ENCODE data around the gene TMEM186. TPM values are rescaled to one million over a fixed set of nuclear protein-coding genes. Genes with fewer than 3 reads are reported as not detected.

TMEM186 gene
- total RNA-seq, 2 experiments from 2014 or later = 11.9 to 12.6 TPM

GRCh38 chr16:8826278-8826879 lies 28.9 kb upstream of the TMEM186 start:
- Mint-ChIP-seq H3K4me1 (peaks cover 2% of the 10 kb centered on the region), H3K27me3 (no peaks in the 10 kb centered on the region), H3K4me3 (no peak overlapping the region), H3K27ac (no peak overlapping the region), H3K9me3 (no peaks in the 10 kb centered on the region), H3K36me3 (peaks cover 29% of the 10 kb centered on the region)
- DNase-seq = no peak
- no peak for ATAC-seq (ENCODE audit: low read depth)
- POLR2A ChIA-PET = no interaction called here

- H3K4me1 Mint-ChIP-seq = peaks cover 4% of the 10 kb centered on the region
- H3K27ac Mint-ChIP-seq = no peak overlapping the region
- peaks cover 20% of the 10 kb centered on the region for H3K36me3 Mint-ChIP-seq
- H3K4me3 Mint-ChIP-seq = no peak overlapping the region
- no peak for DNase-seq
- no peak for ATAC-seq (ENCODE audit: low read depth)
- POLR2A ChIA-PET = no interaction called here
- no peaks in the 10 kb centered on the region for H3K27me3 Mint-ChIP-seq
- H3K9me3 Mint-ChIP-seq = no peaks in the 10 kb centered on the region
Observed at GRCh38 chr16:8822403-8822802, 25.0 kb upstream of the TMEM186 start.

DNA sequence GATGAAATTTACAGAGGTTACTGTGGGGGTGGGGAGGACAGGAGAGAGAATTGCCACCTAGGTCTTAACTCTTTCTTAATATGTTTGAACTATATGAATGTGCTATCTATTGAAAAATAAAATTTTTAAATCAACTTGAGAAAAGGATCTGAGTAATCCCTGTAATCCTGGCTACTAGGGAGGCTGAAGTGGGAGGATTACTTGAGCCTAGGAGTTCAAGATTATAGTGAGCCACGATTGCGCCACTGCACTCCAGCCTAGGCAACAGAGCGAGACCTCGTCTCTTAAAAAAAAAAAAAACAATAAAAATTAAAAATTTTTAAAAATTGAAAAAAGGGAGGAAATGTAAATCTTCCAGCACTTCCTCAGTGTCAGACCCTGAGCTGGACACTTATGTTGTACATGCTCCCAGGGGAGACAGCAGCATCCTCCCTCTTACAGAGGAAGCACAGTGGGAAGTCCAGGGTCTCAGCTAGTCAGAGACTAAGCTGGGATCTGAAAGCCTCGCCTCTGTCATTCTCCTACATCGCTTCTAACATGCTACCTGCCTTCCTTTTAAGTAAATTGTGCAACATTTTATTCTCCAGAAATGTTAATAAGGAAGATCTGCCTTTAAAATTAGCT lies 22.1 kb upstream of the TMEM186 start:
- H3K27me3 Mint-ChIP-seq = no peaks in the 10 kb centered on the region
- H3K27ac Mint-ChIP-seq = peak overlapping the region; percentile 19
- H3K9me3 Mint-ChIP-seq = no peaks in the 10 kb centered on the region
- no peak overlapping the region for H3K4me3 Mint-ChIP-seq
- POLR2A ChIA-PET = interaction anchor here (0.7 to 1.2 kb wide), 2 partner anchors 32 to 52 kb away, joined by 3 to 4 read pairs; no protein-coding TSS in a partner anchor
- peaks cover 19% of the 10 kb centered on the region for H3K4me1 Mint-ChIP-seq
- peaks cover 36% of the 10 kb centered on the region for H3K36me3 Mint-ChIP-seq
- DNase-seq (no peak), ATAC-seq (ENCODE audit: low read depth) (no peak)

DNA sequence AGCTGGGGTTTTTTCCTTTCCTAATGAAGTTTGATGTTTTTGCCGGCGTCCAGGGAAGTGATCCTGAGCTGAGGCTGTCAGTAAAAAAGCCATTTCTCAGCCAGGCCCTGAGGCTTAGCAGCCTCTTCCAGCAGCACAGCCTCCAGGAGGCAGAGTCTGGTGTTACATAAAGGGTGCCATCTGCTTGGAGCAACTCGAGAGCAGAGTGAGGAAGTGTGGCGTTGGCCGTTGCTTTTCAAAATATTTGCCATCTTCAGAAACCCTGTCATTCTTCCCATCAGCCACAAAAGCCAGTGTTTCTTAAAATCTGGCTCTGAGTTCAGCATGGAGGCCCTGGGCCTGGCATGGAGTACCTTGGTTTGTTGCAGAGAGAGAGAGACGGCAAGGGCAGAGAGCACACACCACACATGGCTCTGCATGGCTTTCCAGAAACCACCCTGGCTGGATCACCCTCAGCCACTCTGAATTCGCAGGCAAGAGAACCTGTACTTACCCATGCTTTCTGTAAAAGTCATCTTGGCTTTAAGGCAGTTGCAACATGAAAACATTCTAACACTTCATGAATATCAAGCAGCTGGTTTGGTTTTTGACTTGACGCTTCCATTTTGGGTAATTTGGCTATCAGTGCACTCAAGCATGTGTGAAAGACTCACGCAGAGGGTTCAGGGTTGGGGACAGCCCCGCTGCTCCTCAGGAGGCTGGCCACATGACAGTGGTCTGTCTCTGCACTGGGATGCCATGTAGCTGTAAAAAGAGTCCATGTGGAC lies 21.2 kb upstream of the TMEM186 start:
- Mint-ChIP-seq H3K4me1 (peaks cover 19% of the 10 kb centered on the region), H3K4me3 (no peak overlapping the region), H3K36me3 (peaks cover 38% of the 10 kb centered on the region), H3K27ac (no peak overlapping the region), H3K9me3 (no peaks in the 10 kb centered on the region), H3K27me3 (no peaks in the 10 kb centered on the region)
- POLR2A ChIA-PET = interaction anchor here (1.2 kb wide), 1 partner anchor 53 kb away, joined by 3 read pairs; no protein-coding TSS in a partner anchor
- no peak for DNase-seq
- ATAC-seq (ENCODE audit: low read depth) = no peak

DNA sequence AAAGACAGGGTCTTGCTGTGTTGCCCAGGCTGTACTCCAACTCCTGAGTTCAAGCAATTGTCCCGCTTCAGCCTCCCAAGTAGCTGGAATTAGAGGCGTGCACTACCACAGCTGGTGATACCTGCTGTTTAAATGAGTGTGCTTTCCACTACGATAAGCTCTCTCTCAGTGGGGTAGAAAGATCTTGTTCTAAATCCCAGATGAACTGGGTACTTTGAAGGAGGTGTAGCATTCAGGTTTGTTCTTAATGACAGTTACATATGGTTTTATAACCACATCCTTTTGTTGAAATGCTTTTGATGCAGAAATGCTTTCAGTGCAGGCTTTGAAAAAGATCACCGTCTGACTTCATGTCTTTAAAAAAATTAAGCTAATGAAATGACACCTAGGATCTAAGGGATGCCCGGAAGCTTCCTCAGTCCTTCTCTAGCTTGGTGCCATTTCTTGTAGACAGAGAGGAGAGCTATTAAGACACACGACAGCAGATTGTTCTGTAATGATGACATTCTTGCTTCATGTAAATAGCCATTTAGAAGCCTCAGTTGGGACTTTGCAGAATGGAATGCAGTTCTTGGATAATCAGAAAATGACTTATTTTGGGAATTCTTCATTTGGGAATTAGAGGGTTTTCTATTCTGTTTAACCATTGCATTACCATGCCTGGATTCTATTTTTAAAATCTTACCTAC lies 19.7 kb upstream of the TMEM186 start:
- no peaks in the 10 kb centered on the region for H3K27me3 Mint-ChIP-seq
- peaks cover 38% of the 10 kb centered on the region for H3K36me3 Mint-ChIP-seq
- ATAC-seq (ENCODE audit: low read depth) = peak; percentile 89
- DNase-seq = no peak
- peak overlapping the region; percentile 90 for H3K27ac Mint-ChIP-seq
- no peaks in the 10 kb centered on the region for H3K9me3 Mint-ChIP-seq
- POLR2A ChIA-PET = interaction anchor here (0.7 to 2.0 kb wide), 9 partner anchors 11 to 276 kb away, joined by 3 to 26 read pairs (median 4); partner anchors contain the start of genes CARHSP1, PMM2 and TMEM186
- H3K4me1 Mint-ChIP-seq = peaks cover 18% of the 10 kb centered on the region
- H3K4me3 Mint-ChIP-seq = peak overlapping the region; percentile 67

DNA sequence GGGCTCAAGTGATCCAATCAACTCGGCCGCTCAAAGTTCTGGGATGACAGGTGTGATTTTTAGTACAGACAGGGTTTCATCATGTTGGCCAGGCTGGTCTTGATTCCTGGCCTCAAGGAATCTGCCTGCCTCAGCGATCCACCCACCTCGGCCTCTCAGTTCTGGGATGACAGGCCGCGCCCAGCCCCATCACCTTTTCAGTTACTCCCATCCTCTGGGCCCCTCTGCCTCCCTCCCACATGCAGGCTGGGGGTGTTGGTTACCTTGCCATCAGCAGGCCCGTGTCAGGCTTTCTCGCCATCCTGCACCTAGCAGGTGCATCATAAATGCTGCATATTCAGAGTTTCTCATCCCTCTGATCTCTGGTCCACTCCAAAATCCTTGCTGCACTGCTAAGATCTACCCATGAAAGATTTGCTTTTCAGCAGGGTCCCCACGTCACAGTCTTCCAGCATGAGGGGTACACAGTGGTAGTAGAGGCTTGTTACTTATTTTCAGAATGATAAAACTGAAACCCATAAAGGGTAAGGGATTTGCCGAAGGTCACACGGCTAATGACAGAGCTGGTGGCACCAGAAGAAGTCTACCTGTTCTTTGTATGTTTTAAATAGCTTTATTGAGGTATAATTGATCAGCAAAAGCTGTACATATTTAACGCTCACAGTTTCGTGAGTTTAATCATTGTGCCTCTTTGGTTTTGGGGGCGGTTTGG lies 16.8 kb upstream of the TMEM186 start:
- peaks cover 17% of the 10 kb centered on the region for H3K4me1 Mint-ChIP-seq
- H3K4me3 Mint-ChIP-seq = no peak overlapping the region
- no peaks in the 10 kb centered on the region for H3K9me3 Mint-ChIP-seq
- H3K27ac Mint-ChIP-seq = no peak overlapping the region
- ATAC-seq (ENCODE audit: low read depth) (no peak), DNase-seq (no peak)
- H3K36me3 Mint-ChIP-seq = peaks cover 34% of the 10 kb centered on the region
- POLR2A ChIA-PET = interaction anchor here (1.0 kb wide), 1 partner anchor 55 kb away, joined by 3 read pairs; the partner anchor contains the start of gene CARHSP1
- H3K27me3 Mint-ChIP-seq = no peaks in the 10 kb centered on the region

- Mint-ChIP-seq H3K4me1 (peaks cover 16% of the 10 kb centered on the region), H3K27ac (no peak overlapping the region), H3K36me3 (peaks cover 38% of the 10 kb centered on the region), H3K9me3 (no peaks in the 10 kb centered on the region), H3K4me3 (no peak overlapping the region), H3K27me3 (no peaks in the 10 kb centered on the region)
- POLR2A ChIA-PET = no interaction called here
- ATAC-seq (ENCODE audit: low read depth) (no peak), DNase-seq (no peak)
Observed at GRCh38 chr16:8812162-8812843, 14.9 kb upstream of the TMEM186 start.

- H3K36me3 Mint-ChIP-seq = peaks cover 27% of the 10 kb centered on the region
Observed at GRCh38 chr16:8808613-8809353, 11.3 kb upstream of the TMEM186 start.

DNA sequence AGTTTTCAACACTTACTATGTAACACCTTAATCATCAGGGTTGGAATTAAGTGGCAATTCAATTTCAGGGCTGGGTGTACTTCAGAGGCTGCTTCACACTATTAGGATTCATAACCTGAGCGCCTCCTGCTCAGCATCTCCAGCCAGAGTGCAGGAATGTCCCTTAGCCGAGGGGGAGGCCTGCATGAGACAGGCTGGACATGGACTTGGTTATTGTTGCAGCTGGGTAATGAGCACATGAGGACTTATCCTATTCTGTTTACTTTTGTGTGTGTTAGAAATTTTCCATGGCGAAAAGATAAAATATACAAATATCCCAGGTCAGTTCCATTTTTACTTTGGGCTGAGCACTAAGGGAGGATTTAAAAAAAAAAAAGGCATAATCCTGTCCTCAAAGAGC lies 10.6 kb upstream of the TMEM186 start:
- Mint-ChIP-seq H3K36me3 (peaks cover 27% of the 10 kb centered on the region), H3K4me3 (no peak overlapping the region), H3K4me1 (peaks cover 2% of the 10 kb centered on the region), H3K27me3 (no peaks in the 10 kb centered on the region), H3K27ac (no peak overlapping the region), H3K9me3 (no peaks in the 10 kb centered on the region)
- POLR2A ChIA-PET = no interaction called here
- no peak for ATAC-seq (ENCODE audit: low read depth)
- no peak for DNase-seq

More at GRCh38 chr16:8808613-8809353, 11.3 kb upstream of the TMEM186 start:
- H3K27me3 Mint-ChIP-seq = no peaks in the 10 kb centered on the region
- no peak overlapping the region for H3K27ac Mint-ChIP-seq
- POLR2A ChIA-PET = no interaction called here
- H3K4me3 Mint-ChIP-seq = no peak overlapping the region
- no peak for ATAC-seq (ENCODE audit: low read depth)
- no peaks in the 10 kb centered on the region for H3K9me3 Mint-ChIP-seq
- H3K4me1 Mint-ChIP-seq = peaks cover 2% of the 10 kb centered on the region
- no peak for DNase-seq

DNA sequence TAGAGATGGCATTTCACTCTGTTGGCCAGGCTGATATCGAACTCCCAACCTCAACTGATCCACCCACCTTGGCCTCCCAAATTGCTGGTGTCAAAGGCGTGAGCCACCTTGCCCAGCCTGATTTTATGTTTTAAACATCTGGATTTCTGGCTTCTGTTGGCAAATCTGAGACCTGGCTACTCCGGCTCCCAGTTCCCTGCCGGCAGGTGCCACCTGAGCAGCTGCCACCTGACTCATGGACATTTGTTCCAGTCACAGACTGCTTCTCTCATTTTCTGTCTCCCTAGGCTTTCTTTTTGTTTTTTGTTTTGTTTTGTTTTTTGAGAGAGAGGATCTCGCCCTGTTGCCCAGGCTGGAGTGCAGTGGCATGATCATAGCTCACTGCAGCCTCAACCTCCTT lies 9.8 kb upstream of the TMEM186 start:
- H3K27ac Mint-ChIP-seq = no peak overlapping the region
- POLR2A ChIA-PET = no interaction called here
- H3K9me3 Mint-ChIP-seq = no peaks in the 10 kb centered on the region

GRCh38 chr16:8806272-8806983 lies 9.0 kb upstream of the TMEM186 start:
- Mint-ChIP-seq H3K4me3 (no peak overlapping the region), H3K36me3 (peaks cover 31% of the 10 kb centered on the region), H3K9me3 (no peaks in the 10 kb centered on the region), H3K4me1 (peaks cover 2% of the 10 kb centered on the region), H3K27me3 (no peaks in the 10 kb centered on the region), H3K27ac (no peak overlapping the region)
- POLR2A ChIA-PET = interaction anchor here (1.0 kb wide), 1 partner anchor 11 kb away, joined by 3 read pairs; no protein-coding TSS in a partner anchor
- no peak for DNase-seq
- no peak for ATAC-seq (ENCODE audit: low read depth)

More for the DNA sequence above, 9.8 kb upstream of the TMEM186 start:
- no peak for ATAC-seq (ENCODE audit: low read depth)
- no peaks in the 10 kb centered on the region for H3K27me3 Mint-ChIP-seq
- peaks cover 31% of the 10 kb centered on the region for H3K36me3 Mint-ChIP-seq
- H3K4me3 Mint-ChIP-seq = no peak overlapping the region
- DNase-seq = no peak
- H3K4me1 Mint-ChIP-seq = peaks cover 2% of the 10 kb centered on the region
